ENCODE measurements around the gene NUDT14. TPM values are rescaled to one million over a fixed set of nuclear protein-coding genes. Genes with fewer than 3 reads are reported as not detected.

The NUDT14 gene
- total and polyA plus RNA-seq, 2 of the 8 experiments (the other 6 are each of a cell fraction or from before 2014, with no cell fraction given): 25.5 to 33.3 TPM

- Histone ChIP-seq H3K9ac (replicated peaks in 1 of 4; ENCODE audit: extremely low read depth in 1 of 4, low read depth in 3 of 4, low read length in 3 of 4) (no peak overlapping the region), H3K27me3 (replicated peaks in 1 of 4; ENCODE audit: control insufficient read depth in 3 of 4, extremely low read depth in 1 of 4, insufficient read depth in 3 of 4, low read length in 3 of 4) (peaks cover 0 to 37% (median 19%) of the 10 kb centered on the region in 4 experiments; a peak in 5 of 7 replicates), H3K56ac (replicated peaks; ENCODE audit: insufficient read length, low read depth, low read length) (no peak overlapping the region), H3K23ac (ENCODE audit: insufficient read length) (no peak overlapping the region), H3K4me2 (ENCODE audit: insufficient read depth in 1 of 2, low read depth in 2 of 2, low read length in 2 of 2) (no peak overlapping the region), H3K79me1 (ENCODE audit: low read depth, low read length) (no peaks in the 10 kb centered on the region), H4K20me1 (replicated peaks in 1 of 2; ENCODE audit: control insufficient read depth in 1 of 2, insufficient read depth in 2 of 2, low read length in 2 of 2) (peaks cover 0 to 2% of the 10 kb centered on the region in 2 experiments), H2BK15ac (ENCODE audit: low read length) (peak overlapping the region; percentile 81; the same call in 1 of the 2 replicates), H2BK120ac (replicated peaks; ENCODE audit: low read depth, low read length) (no peak overlapping the region), H2AK5ac (ENCODE audit: low read depth, low read length) (0 out of 2 replicates have a peak overlapping the region, but pooled peaks have one; percentile 65), H2BK12ac (ENCODE audit: low read depth, low read length) (peak overlapping the region; percentile 50; the same call in 1 of the 2 replicates), H2AFZ (ENCODE audit: low read length) (no peak overlapping the region), H3K23me2 (ENCODE audit: low read depth, low read length) (peaks cover 4% of the 10 kb centered on the region; the same call in 1 of the 2 replicates), H4K5ac (ENCODE audit: insufficient read length, low read depth, low read length) (no peak overlapping the region), H2BK20ac (ENCODE audit: low read length) (peak overlapping the region; percentile 21; the same call in 1 of the 2 replicates), H3K4me3 (ENCODE audit: extremely low read depth in 1 of 4, insufficient read depth in 2 of 4, low read depth in 3 of 4, low read length in 4 of 4) (no peak overlapping the region), H3K79me2 (ENCODE audit: control insufficient read depth in 1 of 2, insufficient read depth in 2 of 2, low read length in 2 of 2) (no peaks in the 10 kb centered on the region), H3K14ac (ENCODE audit: insufficient read length) (no peak overlapping the region), H3K27ac (ENCODE audit: low read depth, low read length) (no peak overlapping the region), H3K9me3 (ENCODE audit: insufficient read depth in 2 of 2, low read depth in 1 of 2, low read length in 1 of 2) (no peaks in the 10 kb centered on the region), H3K4me1 (replicated peaks in 1 of 4; ENCODE audit: control insufficient read depth in 3 of 4, insufficient read depth in 4 of 4, low read length in 3 of 4) (peaks cover 0 to 18% (median 9%) of the 10 kb centered on the region in 4 experiments; a peak in 5 of 7 replicates), H2BK5ac (ENCODE audit: low read depth, low read length) (peak overlapping the region; percentile 71; the same call in 1 of the 2 replicates), H4K91ac (replicated peaks; ENCODE audit: insufficient read length, low read length) (peak overlapping the region; percentile 73), H3K36me3 (ENCODE audit: control insufficient read depth in 2 of 4, insufficient read depth in 4 of 4, low read length in 3 of 4) (no peaks in the 10 kb centered on the region), H3K18ac (ENCODE audit: extremely low read depth, low read length) (no peak overlapping the region), H3K4ac (replicated peaks; ENCODE audit: insufficient read length, low read depth, low read length) (no peak overlapping the region), H4K8ac (ENCODE audit: extremely low read depth, insufficient read depth, low read length) (peak overlapping the region; percentile 57; the same call in 1 of the 2 replicates)
- DNase-seq (ENCODE audit: low read depth in 1 of 2, low spot score in 2 of 2) (no peak), FAIRE-seq (no peak)
- POLR2A ChIA-PET (ENCODE audit: partially characterized antibody): interaction anchor here (0.6 to 1.5 kb wide), 4 partner anchors 10 to 54 kb away, joined by 3 read pairs; partner anchors contain the start of gene BTBD6
- CTCF ChIA-PET (ENCODE audit: partially characterized antibody): interaction anchor here (0.9 to 3.1 kb wide), 16 partner anchors 10 to 287 kb away, joined by 3 to 25 read pairs (median 6); partner anchors contain the start of gene JAG2
- WGBS, 2 experiments (ENCODE audit: extremely low coverage in 1 of 2, insufficient coverage in 1 of 2, insufficient read length in 1 of 2, insufficient replicate concordance in 2 of 2, low coverage in 1 of 2, low lambda C conversion rate in 2 of 2, missing lambda C conversion rate in 1 of 2): 89% methylated on average over 17 of the region's 17 CpGs; no CpG with 5 or more reads in 1 of the 2 experiments
- no peak for TF ChIP-seq EGR1 (IDR thresholded peaks at IDR 0.05; ENCODE audit: borderline replicate concordance, low read depth, low read length)
- TF ChIP-seq, protein P1, sequence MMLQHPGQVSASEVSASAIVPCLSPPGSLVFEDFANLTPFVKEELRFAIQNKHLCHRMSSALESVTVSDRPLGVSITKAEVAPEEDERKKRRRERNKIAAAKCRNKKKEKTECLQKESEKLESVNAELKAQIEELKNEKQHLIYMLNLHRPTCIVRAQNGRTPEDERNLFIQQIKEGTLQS (IDR thresholded peaks at IDR 0.05; ENCODE audit: insufficient read depth, low read depth, low read length): no peak
- no peak for TF ChIP-seq CTBP2 (IDR thresholded peaks at IDR 0.05; ENCODE audit: borderline replicate concordance, insufficient read depth, insufficient read length, low read length)
- TF ChIP-seq, protein P2, sequence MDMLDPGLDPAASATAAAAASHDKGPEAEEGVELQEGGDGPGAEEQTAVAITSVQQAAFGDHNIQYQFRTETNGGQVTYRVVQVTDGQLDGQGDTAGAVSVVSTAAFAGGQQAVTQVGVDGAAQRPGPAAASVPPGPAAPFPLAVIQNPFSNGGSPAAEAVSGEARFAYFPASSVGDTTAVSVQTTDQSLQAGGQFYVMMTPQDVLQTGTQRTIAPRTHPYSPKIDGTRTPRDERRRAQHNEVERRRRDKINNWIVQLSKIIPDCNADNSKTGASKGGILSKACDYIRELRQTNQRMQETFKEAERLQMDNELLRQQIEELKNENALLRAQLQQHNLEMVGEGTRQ (IDR thresholded peaks at IDR 0.05; ENCODE audit: low read length): no peak
- TF ChIP-seq MAX (IDR thresholded peaks at IDR 0.05): no peak
- no peak for TF ChIP-seq NANOG (IDR thresholded peaks at IDR 0.05; ENCODE audit: insufficient read depth, low read depth, low read length, poor library complexity, severe bottlenecking)
- TF ChIP-seq YY1 (IDR thresholded peaks at IDR 0.05; ENCODE audit: low read depth, low read length): no peak
- TF ChIP-seq ASH2L (IDR thresholded peaks at IDR 0.05; ENCODE audit: low read length): no peak
Measured at GRCh38 chr14:105193916-105194782, 13.0 kb upstream of the NUDT14 start.
